ENCODE measurements around the gene RNF126. TPM values are rescaled to one million over a fixed set of nuclear protein-coding genes. Genes with fewer than 3 reads are reported as not detected.

Gene RNF126
- total RNA-seq, 1 experiment from 2014 or later: 93.3 TPM

DNA sequence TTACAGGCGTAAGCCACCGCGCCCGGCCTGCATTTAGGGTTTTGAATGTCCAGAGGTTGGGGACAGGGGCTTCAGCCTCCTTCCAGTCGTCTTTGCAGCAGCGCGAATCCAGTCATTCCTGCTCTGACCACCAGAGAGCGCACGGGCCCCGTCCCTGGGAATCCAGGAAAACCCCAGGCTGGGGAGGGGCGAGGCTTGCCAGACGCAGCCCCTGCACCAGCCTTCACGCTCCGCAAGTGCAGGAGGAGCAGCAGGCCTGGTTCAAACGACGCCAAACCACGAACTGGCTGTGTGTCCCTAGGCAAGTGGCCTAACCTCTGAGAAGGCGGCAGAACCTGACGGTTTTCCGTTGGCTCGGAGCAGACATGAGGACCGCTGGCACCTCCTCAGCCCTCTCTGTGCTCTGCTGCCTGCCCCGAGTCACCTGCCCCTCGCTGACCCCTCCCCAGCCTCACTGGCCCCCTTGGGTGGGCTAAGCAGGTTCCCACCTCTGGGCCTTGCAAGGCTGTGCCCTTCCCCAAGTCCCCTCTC, 2.0 kb upstream of the RNF126 start:
- Histone ChIP-seq H3K27ac (ENCODE audit: low read depth, low read length, poor library complexity, severe bottlenecking) (no peak overlapping the region), H3K27me3 (replicated peaks; ENCODE audit: insufficient read depth, low read depth, low read length, poor library complexity) (no peaks in the 10 kb centered on the region), H3K4me1 (ENCODE audit: insufficient read depth, low read length, poor library complexity, severe bottlenecking) (peaks cover 17% of the 10 kb centered on the region), H3K9me3 (ENCODE audit: low read depth, low read length, poor library complexity, severe bottlenecking) (no peaks in the 10 kb centered on the region), H3K36me3 (ENCODE audit: insufficient read depth, low read length, poor library complexity, severe bottlenecking) (no peaks in the 10 kb centered on the region), H3K4me3 (ENCODE audit: low read depth, low read length, poor library complexity, severe bottlenecking) (no peak overlapping the region)
- ChIA-PET CTCF (interaction anchor here (0.6 kb wide), 1 partner anchor 189 kb away, joined by 10 read pairs; no protein-coding TSS in a partner anchor), POLR2A (ENCODE audit: low non-redundant PET) (no interaction called here)
- no TSS peak for BruUV-seq (replicated peaks)
- peak; percentile 92 for DNase-seq (ENCODE audit: low spot score)
- intact Hi-C loops (cut with micrococcal nuclease; ENCODE audit: unreplicated experiment): loop anchor here (1.0 to 10.0 kb wide), 2 partner anchors 69 to 250 kb away; partner anchors contain the start of genes KISS1R and R3HDM4
- TF ChIP-seq, protein P1, sequence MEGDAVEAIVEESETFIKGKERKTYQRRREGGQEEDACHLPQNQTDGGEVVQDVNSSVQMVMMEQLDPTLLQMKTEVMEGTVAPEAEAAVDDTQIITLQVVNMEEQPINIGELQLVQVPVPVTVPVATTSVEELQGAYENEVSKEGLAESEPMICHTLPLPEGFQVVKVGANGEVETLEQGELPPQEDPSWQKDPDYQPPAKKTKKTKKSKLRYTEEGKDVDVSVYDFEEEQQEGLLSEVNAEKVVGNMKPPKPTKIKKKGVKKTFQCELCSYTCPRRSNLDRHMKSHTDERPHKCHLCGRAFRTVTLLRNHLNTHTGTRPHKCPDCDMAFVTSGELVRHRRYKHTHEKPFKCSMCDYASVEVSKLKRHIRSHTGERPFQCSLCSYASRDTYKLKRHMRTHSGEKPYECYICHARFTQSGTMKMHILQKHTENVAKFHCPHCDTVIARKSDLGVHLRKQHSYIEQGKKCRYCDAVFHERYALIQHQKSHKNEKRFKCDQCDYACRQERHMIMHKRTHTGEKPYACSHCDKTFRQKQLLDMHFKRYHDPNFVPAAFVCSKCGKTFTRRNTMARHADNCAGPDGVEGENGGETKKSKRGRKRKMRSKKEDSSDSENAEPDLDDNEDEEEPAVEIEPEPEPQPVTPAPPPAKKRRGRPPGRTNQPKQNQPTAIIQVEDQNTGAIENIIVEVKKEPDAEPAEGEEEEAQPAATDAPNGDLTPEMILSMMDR (conservative IDR thresholded peaks at IDR 0.05; ENCODE audit: low read depth, low read length): peak; percentile 91
- no peak for TF ChIP-seq EZH2 (IDR thresholded peaks at IDR 0.05; ENCODE audit: borderline replicate concordance, low read depth, low read length, poor library complexity, severe bottlenecking)

DNA sequence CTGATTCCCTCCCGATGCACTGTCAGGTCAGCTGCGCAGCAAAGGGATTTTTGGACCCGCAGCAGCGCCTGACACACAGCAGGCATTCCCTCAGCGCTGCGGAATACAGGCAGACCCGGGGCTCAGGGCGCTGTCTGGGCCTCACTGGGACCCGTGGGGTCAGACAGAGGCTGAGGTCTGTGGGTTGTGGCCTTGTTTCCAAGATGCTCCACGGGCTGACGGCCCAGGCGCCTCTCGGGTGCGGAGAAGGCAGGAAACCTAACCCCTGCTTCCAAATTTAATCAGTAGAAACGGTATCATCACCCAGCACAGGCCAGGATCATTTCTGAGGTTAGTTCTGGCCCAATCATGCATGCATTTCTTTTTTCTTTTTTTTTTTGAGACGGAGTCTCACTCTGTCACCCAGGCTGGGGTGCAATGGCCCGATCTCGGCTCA, 686 bp upstream of the RNF126 start:
- no peaks in the 10 kb centered on the region for H3K27me3 ChIP-seq (replicated peaks; ENCODE audit: insufficient read depth, low read depth, low read length, poor library complexity)
- H3K36me3 ChIP-seq (ENCODE audit: insufficient read depth, low read length, poor library complexity, severe bottlenecking): no peaks in the 10 kb centered on the region
- H3K4me1 ChIP-seq (ENCODE audit: insufficient read depth, low read length, poor library complexity, severe bottlenecking): peaks cover 17% of the 10 kb centered on the region
- peak overlapping the region; percentile 40 for H3K4me3 ChIP-seq (ENCODE audit: low read depth, low read length, poor library complexity, severe bottlenecking)
- CTCF ChIA-PET: interaction anchor here (0.6 to 1.0 kb wide), 4 partner anchors 70 to 603 kb away, joined by 3 to 11 read pairs (median 4); no protein-coding TSS in a partner anchor
- intact Hi-C loops (cut with micrococcal nuclease; ENCODE audit: unreplicated experiment): loop anchor here (10.0 kb wide), 1 partner anchor 251 kb away; the partner anchor contains the start of genes KISS1R and R3HDM4
- H3K27ac ChIP-seq (ENCODE audit: low read depth, low read length, poor library complexity, severe bottlenecking): peak overlapping the region; percentile 67
- DNase-seq (ENCODE audit: low spot score): no peak
- POLR2A ChIA-PET (ENCODE audit: low non-redundant PET): interaction anchor here (0.5 kb wide), 1 partner anchor 136 kb away, joined by 3 read pairs; no protein-coding TSS in a partner anchor
- no peaks in the 10 kb centered on the region for H3K9me3 ChIP-seq (ENCODE audit: low read depth, low read length, poor library complexity, severe bottlenecking)
- BruUV-seq (replicated peaks): no TSS peak
- TF ChIP-seq, protein P1 (conservative IDR thresholded peaks at IDR 0.05; ENCODE audit: low read depth, low read length): no peak
- TF ChIP-seq EZH2 (IDR thresholded peaks at IDR 0.05; ENCODE audit: borderline replicate concordance, low read depth, low read length, poor library complexity, severe bottlenecking): no peak

DNA sequence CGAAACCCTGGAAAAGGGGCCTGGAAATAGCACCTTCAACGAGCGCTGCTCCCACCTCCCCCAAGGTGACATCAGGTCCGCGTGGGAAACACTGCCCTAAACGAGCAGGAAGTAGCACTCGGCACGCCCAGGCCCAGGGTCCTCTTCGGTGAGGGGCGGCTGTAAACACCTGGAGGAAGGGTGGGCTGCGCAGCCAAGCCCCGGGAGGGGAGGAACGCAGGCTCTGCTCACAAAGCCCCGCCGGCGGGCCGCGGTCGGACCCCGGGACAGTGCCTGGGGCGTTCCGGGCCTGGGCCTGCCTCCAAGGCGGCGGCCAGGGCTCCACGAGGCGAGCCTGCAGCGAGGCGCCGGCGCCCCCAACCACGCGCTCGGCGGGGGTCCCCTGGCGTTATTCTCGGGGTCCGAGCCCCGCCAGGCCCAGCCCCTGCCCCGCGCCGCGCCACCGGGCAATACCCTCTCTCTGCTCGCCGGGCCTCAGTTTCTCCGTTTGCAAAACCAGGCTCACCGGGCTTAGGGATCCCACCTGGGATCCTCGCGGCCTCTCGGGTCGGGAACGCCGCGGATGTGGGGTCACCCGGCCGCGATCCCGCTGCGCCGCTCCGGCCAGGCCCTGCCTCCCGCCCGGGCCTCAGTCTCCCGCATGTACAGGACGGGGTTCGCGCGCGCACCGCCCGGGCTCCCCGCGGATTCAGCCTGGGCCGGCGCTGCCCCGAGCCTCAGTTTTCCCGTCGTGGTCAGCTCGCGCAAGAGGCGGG, 630 bp downstream of the RNF126 start:
- Histone ChIP-seq H3K4me3 (ENCODE audit: low read depth, low read length, poor library complexity, severe bottlenecking) (peak overlapping the region; percentile 99), H3K27me3 (replicated peaks; ENCODE audit: insufficient read depth, low read depth, low read length, poor library complexity) (no peaks in the 10 kb centered on the region), H3K36me3 (ENCODE audit: insufficient read depth, low read length, poor library complexity, severe bottlenecking) (no peaks in the 10 kb centered on the region), H3K4me1 (ENCODE audit: insufficient read depth, low read length, poor library complexity, severe bottlenecking) (peaks cover 17% of the 10 kb centered on the region), H3K27ac (ENCODE audit: low read depth, low read length, poor library complexity, severe bottlenecking) (peak overlapping the region; percentile 95), H3K9me3 (ENCODE audit: low read depth, low read length, poor library complexity, severe bottlenecking) (no peaks in the 10 kb centered on the region)
- BruUV-seq (replicated peaks): no TSS peak
- POLR2A ChIA-PET (ENCODE audit: low non-redundant PET): interaction anchor here (0.7 kb wide), 1 partner anchor 142 kb away, joined by 13 read pairs; no protein-coding TSS in a partner anchor
- DNase-seq (ENCODE audit: low spot score): no peak
- TF ChIP-seq, protein P1 (conservative IDR thresholded peaks at IDR 0.05; ENCODE audit: low read depth, low read length): no peak
- TF ChIP-seq EZH2 (IDR thresholded peaks at IDR 0.05; ENCODE audit: borderline replicate concordance, low read depth, low read length, poor library complexity, severe bottlenecking): no peak
- intact Hi-C loops (cut with micrococcal nuclease; ENCODE audit: unreplicated experiment): loop anchor here (10.0 kb wide), 1 partner anchor 252 kb away; the partner anchor contains the start of genes KISS1R and R3HDM4
- CTCF ChIA-PET: interaction anchor here (1.0 kb wide), 1 partner anchor 72 kb away, joined by 6 read pairs; no protein-coding TSS in a partner anchor

Measured in A673 (cell line).